Chondrocyte (in vitro differentiated cells): Measurements from ENCODE around the gene USP36. TPM values are rescaled to one million over a fixed set of nuclear protein-coding genes. Genes with fewer than 3 reads are reported as not detected.
A peak's percentile ranks its signal among the peaks of the same experiment; 100 is the strongest.

Experiments
- DNase-seq: peaks from one replicate; pipeline ENCODE4 v3.0.0; 2021; ENCODE audit warnings: mixed read lengths, low spot score
- H3K27ac Mint-ChIP-seq: one replicate; pipeline ENCODE4 v1.8.0; 2021; ENCODE audit warnings: mild to moderate bottlenecking, moderate library complexity, mixed read lengths; ENCODE audit not compliant: unreplicated experiment
- H3K27me3 Mint-ChIP-seq: 2 replicates; pipeline ENCODE4 v1.8.0; 2021; ENCODE audit warnings: low read depth, mixed read lengths
- H3K36me3 Mint-ChIP-seq: 2 replicates; pipeline ENCODE4 v1.8.0; 2021; ENCODE audit warnings: low read depth, mixed read lengths
- H3K4me1 Mint-ChIP-seq: 2 replicates; pipeline ENCODE4 v1.8.0; 2021; ENCODE audit warnings: low read depth, mild to moderate bottlenecking, mixed read lengths
- H3K4me3 Mint-ChIP-seq: one replicate; pipeline ENCODE4 v1.8.0; 2021; ENCODE audit warnings: mild to moderate bottlenecking, moderate library complexity, mixed read lengths; ENCODE audit not compliant: unreplicated experiment
- H3K9me3 Mint-ChIP-seq: 2 replicates; pipeline ENCODE4 v1.8.0; 2021; ENCODE audit warnings: low read depth, mixed read lengths
- CTCF ChIP-seq: fragments of 200-600 bp; sonication (generic); IDR thresholded peaks from 2 replicates; pipeline ENCODE4 v1.5.0; 2021; ENCODE audit warnings: antibody characterized with exemption, mild to moderate bottlenecking, moderate library complexity
- total RNA-seq: library from RNA; stranded (reverse); gene quantifications from 3 replicates; pipeline ENCODE4 v1.2.1, GENCODE V29; 2021

USP36 gene
- total RNA-seq, 1 donor from 2014 or later: 45.1 TPM

GRCh38 chr17:78785011-78785662, 55.5 kb downstream of the USP36 start:
- H3K4me3 Mint-ChIP-seq: no peak overlapping the region
- DNase-seq: peak; percentile 19
- peaks cover 5% of the 10 kb centered on the region for H3K36me3 Mint-ChIP-seq
- H3K27me3 Mint-ChIP-seq: no peaks in the 10 kb centered on the region
- no peak for TF ChIP-seq CTCF
- H3K9me3 Mint-ChIP-seq: no peaks in the 10 kb centered on the region
- H3K27ac Mint-ChIP-seq: no peak overlapping the region
- peaks cover 24% of the 10 kb centered on the region for H3K4me1 Mint-ChIP-seq

- H3K27me3 Mint-ChIP-seq: no peaks in the 10 kb centered on the region
- peaks cover 24% of the 10 kb centered on the region for H3K4me1 Mint-ChIP-seq
- peaks cover 5% of the 10 kb centered on the region for H3K36me3 Mint-ChIP-seq
- no peaks in the 10 kb centered on the region for H3K9me3 Mint-ChIP-seq
- DNase-seq: no peak
- H3K4me3 Mint-ChIP-seq: no peak overlapping the region
- H3K27ac Mint-ChIP-seq: no peak overlapping the region
- no peak for TF ChIP-seq CTCF
These were observed 56.3 kb downstream of the USP36 start for GRCh38 chr17:78784352-78784751.

GRCh38 chr17:78783711-78784324, 56.8 kb downstream of the USP36 start:
- no peak for TF ChIP-seq CTCF
- H3K36me3 Mint-ChIP-seq: peaks cover 5% of the 10 kb centered on the region
- no peak overlapping the region for H3K4me3 Mint-ChIP-seq
- peaks cover 24% of the 10 kb centered on the region for H3K4me1 Mint-ChIP-seq
- peak; percentile 18 for DNase-seq
- no peaks in the 10 kb centered on the region for H3K27me3 Mint-ChIP-seq
- H3K9me3 Mint-ChIP-seq: no peaks in the 10 kb centered on the region
- no peak overlapping the region for H3K27ac Mint-ChIP-seq

GRCh38 chr17:78781893-78782304, 58.7 kb downstream of the USP36 start, which contains the start of gene CYTH1:
CYTH1 (minus strand) TSS chr17:78782273; CDS start chr17:78782223, 50 bp downstream.
- Mint-ChIP-seq H3K9me3 (no peaks in the 10 kb centered on the region), H3K27me3 (no peaks in the 10 kb centered on the region), H3K36me3 (no peaks in the 10 kb centered on the region), H3K27ac (peak within 1 kb of the TSS; percentile 81), H3K4me1 (peaks cover 24% of the 10 kb centered on the region), H3K4me3 (peak within 1 kb of the TSS; percentile 81)
- TF ChIP-seq CTCF: no peak
- no peak for DNase-seq

- Mint-ChIP-seq H3K36me3 (no peaks in the 10 kb centered on the region), H3K4me3 (peak overlapping the region; percentile 81), H3K27me3 (no peaks in the 10 kb centered on the region), H3K27ac (peak overlapping the region; percentile 79), H3K4me1 (peaks cover 24% of the 10 kb centered on the region), H3K9me3 (no peaks in the 10 kb centered on the region)
- no peak for TF ChIP-seq CTCF
- peak; percentile 90 for DNase-seq
These were observed 59.3 kb downstream of the USP36 start for GRCh38 chr17:78781104-78781892.
